Mononuclear cell (primary cell): ENCODE results near the gene CTPS1. TPM values are rescaled to one million over a fixed set of nuclear protein-coding genes. Genes with fewer than 3 reads are reported as not detected.

Experiments
- H3K27me3 ChIP-seq: 2 replicates; pipeline ENCODE4 v1.6.0; 2011; ENCODE audit warnings: low read length, control low read depth; ENCODE audit not compliant: insufficient read depth
- H3K4me1 ChIP-seq: 2 replicates; pipeline ENCODE4 v1.5.1; 2011; ENCODE audit warnings: mild to moderate bottlenecking, low read length, control low read depth; ENCODE audit not compliant: insufficient read depth
- H3K4me3 ChIP-seq: 2 replicates; pipeline ENCODE4 v1.5.1; 2011; ENCODE audit warnings: mild to moderate bottlenecking, low read length, moderate library complexity
- H3K9me3 ChIP-seq: 2 replicates; pipeline ENCODE4 v1.5.1; 2011; ENCODE audit warnings: low read depth, mild to moderate bottlenecking, control low read depth, low read length
- total RNA-seq: library from RNA; depleted of rRNA; stranded (reverse); fragments of >200 nt; gene quantifications from one replicate; pipeline ENCODE4 v1.2.3, GENCODE V29; 2012

Gene CTPS1
- total RNA-seq, 1 donor = 26.1 TPM

DNA sequence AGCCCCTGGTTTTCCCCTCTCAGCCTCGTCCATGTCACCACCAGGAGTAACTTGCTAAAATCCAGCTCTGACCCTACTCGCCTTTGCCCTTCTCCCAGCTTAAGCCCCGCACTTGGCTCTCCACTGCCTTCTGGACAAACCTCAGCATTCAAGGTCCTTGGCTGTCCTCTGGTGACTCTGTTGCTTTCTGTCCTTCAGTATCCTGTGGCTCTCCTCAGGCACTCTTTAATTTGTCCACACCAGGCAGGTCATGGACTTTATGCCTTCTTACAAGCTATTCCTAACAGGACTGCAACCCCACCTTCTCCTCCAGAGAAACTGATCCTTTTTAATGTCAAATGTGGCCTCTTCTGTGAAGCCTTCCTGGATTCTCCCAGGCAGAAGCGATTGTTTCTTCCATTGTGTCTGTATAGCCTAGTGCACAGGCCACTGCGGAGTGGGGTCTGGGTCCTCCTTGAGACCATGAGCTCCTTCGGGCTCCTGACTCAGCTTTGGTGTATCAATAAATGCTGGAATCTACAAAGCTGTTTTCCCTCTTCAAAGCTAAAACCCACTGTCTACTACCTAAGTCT lies 26.7 kb upstream of the CTPS1 start:
- H3K9me3 ChIP-seq = no peaks in the 10 kb centered on the region
- H3K27me3 ChIP-seq = peaks cover 4% of the 10 kb centered on the region
- H3K4me3 ChIP-seq = no peak overlapping the region
- peaks cover 10% of the 10 kb centered on the region for H3K4me1 ChIP-seq

DNA sequence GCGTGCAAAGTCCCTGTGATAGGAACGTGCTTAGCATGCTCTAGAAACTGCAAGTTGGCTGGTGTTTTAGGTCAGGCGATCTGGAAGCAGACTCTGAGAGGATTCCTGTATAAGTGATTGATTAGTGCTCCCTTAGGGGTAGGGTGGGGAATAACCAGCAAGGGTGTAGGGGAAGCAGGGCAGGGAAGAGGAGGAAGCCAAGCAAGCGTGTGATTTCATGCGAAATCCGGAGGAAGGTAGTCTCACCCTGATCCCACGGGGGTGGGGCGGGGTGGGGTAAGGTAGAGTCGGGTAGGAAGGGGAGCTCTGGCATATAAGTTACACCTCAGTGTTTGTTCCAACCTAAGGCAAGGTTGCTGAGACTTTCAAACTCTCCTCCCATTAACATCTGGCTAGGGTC lies 24.9 kb upstream of the CTPS1 start:
- Histone ChIP-seq H3K27me3 (peaks cover 4% of the 10 kb centered on the region), H3K4me1 (peaks cover 4% of the 10 kb centered on the region), H3K4me3 (no peak overlapping the region), H3K9me3 (no peaks in the 10 kb centered on the region)

DNA sequence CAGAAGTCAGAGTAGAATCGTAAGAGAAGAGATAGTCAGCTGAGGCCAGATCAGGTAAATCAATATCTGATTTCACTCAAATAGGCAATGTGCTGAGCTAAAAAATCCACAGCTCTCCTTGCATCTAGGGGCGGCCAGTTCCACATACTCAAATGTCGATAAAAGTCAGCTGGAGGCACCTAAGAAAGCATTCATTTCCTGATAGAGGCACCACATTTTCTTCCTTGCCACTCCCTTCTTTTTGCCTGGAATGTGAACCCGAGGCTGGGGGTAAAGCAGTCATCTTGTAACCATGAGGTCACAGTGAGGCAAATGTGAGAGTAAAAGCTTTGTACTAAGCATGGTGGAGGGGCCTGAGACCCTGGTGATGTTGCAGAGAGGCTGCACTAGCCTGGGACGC lies 24.2 kb upstream of the CTPS1 start:
- H3K27me3 ChIP-seq = peaks cover 4% of the 10 kb centered on the region
- no peak overlapping the region for H3K4me3 ChIP-seq
- H3K4me1 ChIP-seq = peaks cover 4% of the 10 kb centered on the region
- H3K9me3 ChIP-seq = no peaks in the 10 kb centered on the region

DNA sequence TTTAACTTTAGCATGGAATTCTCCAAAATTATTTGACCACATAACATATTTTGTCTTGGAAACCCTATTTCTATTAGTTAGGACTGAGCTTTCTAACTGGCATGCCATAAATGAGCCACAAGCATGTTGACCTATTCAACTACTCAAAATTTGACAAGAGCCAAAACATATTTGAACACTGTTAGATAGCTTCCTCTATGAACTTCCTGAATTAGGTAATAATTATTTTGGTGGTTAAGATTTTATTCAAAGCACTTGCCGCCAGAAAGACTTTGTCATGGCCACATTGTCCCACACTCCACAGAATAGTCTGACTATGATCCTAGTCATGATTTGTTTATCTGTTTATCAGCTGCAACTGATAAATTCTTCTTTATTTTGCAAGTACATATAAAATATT lies 23.1 kb upstream of the CTPS1 start:
- H3K4me1 ChIP-seq = peaks cover 4% of the 10 kb centered on the region
- no peak overlapping the region for H3K4me3 ChIP-seq
- no peaks in the 10 kb centered on the region for H3K9me3 ChIP-seq
- peaks cover 4% of the 10 kb centered on the region for H3K27me3 ChIP-seq

DNA sequence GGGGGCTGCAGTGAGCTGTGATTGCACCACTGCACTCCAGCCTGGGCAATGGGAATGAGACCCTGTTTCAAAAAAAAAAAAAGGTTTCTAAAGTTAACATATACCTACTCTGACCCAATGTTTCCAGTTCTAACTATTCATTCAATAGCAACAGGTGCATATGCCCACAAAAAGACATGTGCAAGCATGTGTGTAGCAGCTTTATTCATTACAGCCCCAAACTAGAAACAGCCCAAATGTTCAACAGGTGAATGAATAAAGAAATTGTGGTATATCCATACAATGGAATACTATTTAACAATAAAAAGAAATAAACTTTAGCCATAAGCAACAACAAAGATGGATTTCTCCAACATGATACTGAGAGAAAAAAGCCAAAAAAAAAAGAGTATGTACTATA lies 21.3 kb upstream of the CTPS1 start:
- Histone ChIP-seq H3K4me1 (no peaks in the 10 kb centered on the region), H3K27me3 (peaks cover 4% of the 10 kb centered on the region), H3K4me3 (no peak overlapping the region), H3K9me3 (no peaks in the 10 kb centered on the region)

DNA sequence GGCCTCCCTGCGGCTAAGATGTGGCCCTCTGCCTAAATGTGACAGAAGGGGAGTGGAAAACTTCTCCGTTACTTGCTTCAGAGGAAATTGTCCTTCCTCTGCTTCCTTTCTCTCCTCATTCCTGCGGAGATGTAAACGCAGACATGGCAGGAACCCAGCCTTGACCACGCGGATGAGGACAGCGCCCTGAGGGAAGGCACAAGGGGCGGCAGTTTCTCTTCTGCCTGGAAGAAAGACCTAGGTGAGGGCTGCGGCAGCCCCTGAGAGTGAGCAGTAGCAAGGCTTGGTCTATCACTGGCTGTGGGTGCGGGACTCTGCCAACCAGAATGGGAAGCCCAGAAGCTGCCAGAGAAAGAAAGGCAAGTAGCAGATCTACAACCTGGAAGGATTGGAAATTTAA lies 14.0 kb upstream of the CTPS1 start:
- no peak overlapping the region for H3K4me3 ChIP-seq
- H3K4me1 ChIP-seq = no peaks in the 10 kb centered on the region
- H3K9me3 ChIP-seq = no peaks in the 10 kb centered on the region
- H3K27me3 ChIP-seq = no peaks in the 10 kb centered on the region

DNA sequence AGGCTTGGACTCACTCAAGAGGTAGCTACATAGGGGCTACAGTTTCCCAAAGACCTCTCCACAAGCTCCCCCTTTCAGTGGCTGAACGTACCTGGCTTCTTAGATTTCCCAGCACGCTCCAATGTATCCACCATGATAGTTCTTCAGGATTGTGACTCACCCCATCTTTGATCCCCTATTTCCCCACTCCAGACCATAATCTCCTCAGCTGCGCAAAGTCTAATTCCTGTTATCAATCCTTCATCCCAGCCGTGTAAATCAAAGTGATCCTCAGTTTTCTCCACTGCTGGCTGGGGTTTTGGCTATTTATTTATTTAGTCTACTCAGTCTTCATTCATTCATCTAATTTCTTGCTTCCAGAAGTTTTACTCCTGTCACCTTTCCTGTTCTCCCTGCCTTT lies 13.1 kb upstream of the CTPS1 start:
- no peaks in the 10 kb centered on the region for H3K27me3 ChIP-seq
- H3K4me3 ChIP-seq = no peak overlapping the region
- H3K9me3 ChIP-seq = no peaks in the 10 kb centered on the region
- no peaks in the 10 kb centered on the region for H3K4me1 ChIP-seq

DNA sequence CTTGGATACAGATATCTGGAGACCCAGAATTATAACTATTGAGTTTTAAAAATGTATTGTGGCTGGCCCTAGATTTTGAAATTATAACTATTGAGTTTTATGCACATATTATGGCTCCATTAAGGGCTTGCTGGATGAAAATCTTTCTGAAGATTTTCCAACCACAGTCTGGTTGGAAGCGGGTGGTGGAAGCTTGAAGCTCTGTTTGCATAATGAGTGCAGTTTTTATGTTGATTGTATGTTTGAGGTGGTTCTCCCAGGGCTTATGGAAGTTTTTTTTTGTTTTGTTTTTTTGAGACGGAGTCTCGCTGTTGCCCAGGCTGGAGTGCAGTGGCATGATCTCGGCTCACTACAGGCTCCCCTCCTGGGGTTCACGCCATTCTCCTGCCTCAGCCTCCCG lies 10.1 kb upstream of the CTPS1 start:
- Histone ChIP-seq H3K4me3 (no peak overlapping the region), H3K4me1 (peaks cover 6% of the 10 kb centered on the region), H3K27me3 (no peaks in the 10 kb centered on the region), H3K9me3 (no peaks in the 10 kb centered on the region)

DNA sequence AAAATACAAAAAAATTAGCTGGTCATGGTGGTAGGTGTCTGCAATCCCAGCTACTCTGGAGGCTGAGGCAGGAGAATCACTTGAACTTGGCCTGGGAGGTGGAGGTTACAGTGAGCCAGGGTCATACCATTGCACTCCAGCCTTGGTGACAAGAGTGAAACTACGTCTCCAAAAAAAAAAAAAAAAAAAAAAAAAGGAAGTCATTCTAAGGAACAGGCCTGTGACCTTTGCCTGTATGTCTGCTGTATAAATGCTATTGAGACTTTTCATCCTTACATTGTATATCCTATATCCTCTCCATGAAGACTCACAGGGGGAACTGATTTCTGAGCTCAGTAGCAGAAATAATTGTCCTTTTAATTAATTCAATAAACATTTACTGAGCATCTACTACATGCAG lies 7.5 kb upstream of the CTPS1 start:
- Histone ChIP-seq H3K4me3 (no peak overlapping the region), H3K4me1 (peaks cover 6% of the 10 kb centered on the region), H3K27me3 (no peaks in the 10 kb centered on the region), H3K9me3 (no peaks in the 10 kb centered on the region)

DNA sequence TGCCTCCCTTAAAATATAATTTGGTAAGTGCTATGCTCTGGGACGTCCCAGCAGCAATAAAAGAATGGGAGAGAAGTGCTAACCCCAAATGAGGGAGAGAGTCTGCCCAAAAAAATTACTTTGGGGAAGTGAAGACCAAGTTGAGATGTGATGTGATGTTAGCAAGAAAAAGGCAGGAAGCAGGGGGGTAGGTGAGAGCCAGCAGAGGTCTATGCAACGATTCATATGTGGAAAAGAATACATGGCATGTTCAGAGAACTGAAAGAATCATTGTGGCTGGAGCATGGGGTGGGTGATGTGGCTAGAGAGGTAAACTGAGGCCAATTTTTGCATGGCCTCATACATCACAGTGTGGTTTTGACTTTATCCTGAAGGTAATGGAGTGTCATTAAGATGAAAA lies 5.6 kb upstream of the CTPS1 start:
- Histone ChIP-seq H3K4me3 (no peak overlapping the region), H3K4me1 (peaks cover 8% of the 10 kb centered on the region), H3K9me3 (no peaks in the 10 kb centered on the region), H3K27me3 (no peaks in the 10 kb centered on the region)

DNA sequence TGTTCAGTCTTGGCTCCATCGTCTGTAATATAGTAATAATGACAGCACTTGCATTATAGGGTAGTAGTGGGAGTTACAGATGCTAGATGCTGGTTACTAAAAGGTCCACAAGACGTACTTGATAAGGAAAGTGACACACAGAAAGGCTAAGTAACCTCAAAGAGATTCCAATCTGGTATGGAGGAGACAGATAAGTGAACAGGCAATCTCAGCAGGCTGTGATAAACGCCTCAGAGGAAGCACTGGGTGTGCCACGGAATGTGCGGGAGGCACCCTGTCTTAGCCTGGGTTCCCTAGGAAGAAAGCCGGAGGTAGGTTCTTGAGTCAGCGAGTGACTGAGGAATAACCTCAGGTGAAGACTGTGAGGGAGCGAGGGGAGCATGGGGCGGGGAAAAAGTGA lies 4.6 kb upstream of the CTPS1 start:
- Histone ChIP-seq H3K9me3 (no peaks in the 10 kb centered on the region), H3K4me1 (peaks cover 13% of the 10 kb centered on the region), H3K4me3 (no peak overlapping the region), H3K27me3 (no peaks in the 10 kb centered on the region)

DNA sequence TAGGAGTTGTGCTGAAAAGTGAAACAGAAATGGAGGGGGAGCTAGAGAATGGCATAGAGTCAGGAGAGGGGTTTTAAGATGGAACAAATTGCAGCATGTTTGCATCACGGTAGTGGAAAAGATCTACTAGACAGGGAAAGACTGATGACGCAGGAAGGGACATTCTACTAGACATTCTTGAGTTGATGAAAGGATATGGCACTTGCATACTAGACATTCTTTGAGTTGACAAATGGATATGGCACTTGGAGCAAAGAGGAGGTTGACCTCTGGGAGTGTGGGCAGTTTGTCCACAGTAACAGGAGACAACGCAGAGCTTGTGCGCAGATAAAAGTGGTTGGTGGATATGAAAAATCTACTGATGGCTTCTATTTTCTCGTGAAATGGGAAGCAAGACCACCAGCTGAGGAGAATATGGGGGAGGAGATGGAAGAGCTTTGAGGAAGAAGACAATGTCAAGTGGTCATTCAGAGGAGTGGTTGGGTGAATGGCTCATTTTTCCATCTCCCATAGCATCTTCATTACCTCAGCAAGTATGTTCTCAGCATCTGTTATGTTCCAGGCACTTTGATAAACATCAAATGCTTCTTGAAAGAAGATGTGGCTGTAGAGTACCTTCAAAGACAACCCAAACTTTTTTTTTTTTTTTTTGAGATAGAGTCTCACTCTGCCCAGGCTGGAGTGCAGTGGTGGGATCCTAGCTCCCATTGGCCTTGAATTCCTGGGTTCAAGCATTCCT lies 2.4 kb upstream of the CTPS1 start:
- Histone ChIP-seq H3K9me3 (no peaks in the 10 kb centered on the region), H3K4me3 (no peak overlapping the region), H3K27me3 (no peaks in the 10 kb centered on the region), H3K4me1 (peaks cover 28% of the 10 kb centered on the region)

DNA sequence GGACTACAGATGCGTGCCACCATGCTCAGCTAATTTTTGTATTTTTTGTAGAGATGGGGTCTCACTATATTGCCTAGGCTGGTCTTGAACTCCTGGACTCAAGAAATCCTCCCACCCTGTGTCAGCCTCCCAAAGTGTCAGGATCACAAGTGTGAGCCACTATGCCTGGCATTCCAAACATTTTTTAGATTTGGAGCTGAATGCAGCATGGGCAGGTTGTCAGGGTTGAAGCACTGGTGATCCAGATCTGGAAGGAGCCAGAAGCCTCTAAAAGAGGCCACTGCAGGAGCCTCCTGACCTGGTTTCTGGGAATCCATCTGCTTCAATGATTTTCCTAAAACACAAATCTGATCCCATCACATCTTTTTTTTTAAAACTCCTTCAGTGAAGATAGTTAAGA lies 1.8 kb upstream of the CTPS1 start:
- H3K4me1 ChIP-seq = peaks cover 24% of the 10 kb centered on the region
- no peaks in the 10 kb centered on the region for H3K9me3 ChIP-seq
- H3K4me3 ChIP-seq = no peak overlapping the region
- no peaks in the 10 kb centered on the region for H3K27me3 ChIP-seq

DNA sequence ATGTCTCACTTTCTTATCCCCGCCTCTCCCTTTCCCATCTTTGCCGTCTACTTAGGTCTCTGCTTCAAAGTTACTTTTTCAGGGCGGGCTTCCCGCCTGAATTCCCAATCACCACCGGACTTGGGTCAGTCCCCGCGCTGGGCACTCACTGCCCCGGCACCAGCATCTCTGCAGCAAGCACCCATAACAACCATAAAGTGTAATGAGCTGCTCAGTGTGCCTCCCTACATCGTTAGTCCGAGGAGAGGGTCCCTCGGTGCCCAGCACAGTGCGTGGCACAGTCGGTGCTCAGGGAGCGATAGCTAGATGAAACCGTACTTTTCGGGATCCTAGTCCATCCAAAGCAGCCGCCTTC lies 633 bp upstream of the CTPS1 start:
- Histone ChIP-seq H3K4me3 (peak overlapping the region; percentile 64), H3K27me3 (no peaks in the 10 kb centered on the region), H3K4me1 (peaks cover 24% of the 10 kb centered on the region), H3K9me3 (no peaks in the 10 kb centered on the region)

DNA sequence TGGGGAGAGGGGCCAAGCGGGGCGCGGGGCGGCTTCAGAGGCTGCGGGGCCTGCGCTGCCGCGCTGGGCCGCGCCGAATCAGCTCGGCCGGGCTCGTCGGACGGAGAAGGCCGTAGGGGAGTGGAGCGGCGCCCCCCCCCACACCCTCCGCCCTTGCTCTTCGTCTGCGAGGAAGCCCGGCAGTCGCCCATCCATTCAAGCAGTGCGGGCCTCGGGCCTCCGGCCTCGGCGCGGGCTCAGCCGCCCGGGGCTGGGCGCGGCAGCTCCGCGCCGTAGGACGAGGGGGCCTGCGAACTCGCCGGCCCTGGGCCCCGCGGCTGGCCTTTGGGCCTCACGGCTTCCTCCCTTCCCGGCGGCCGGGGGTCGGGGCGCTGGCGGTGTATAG lies 564 bp downstream of the CTPS1 start:
- H3K9me3 ChIP-seq = no peaks in the 10 kb centered on the region
- peak overlapping the region; percentile 64 for H3K4me3 ChIP-seq
- H3K27me3 ChIP-seq = no peaks in the 10 kb centered on the region
- peaks cover 24% of the 10 kb centered on the region for H3K4me1 ChIP-seq

DNA sequence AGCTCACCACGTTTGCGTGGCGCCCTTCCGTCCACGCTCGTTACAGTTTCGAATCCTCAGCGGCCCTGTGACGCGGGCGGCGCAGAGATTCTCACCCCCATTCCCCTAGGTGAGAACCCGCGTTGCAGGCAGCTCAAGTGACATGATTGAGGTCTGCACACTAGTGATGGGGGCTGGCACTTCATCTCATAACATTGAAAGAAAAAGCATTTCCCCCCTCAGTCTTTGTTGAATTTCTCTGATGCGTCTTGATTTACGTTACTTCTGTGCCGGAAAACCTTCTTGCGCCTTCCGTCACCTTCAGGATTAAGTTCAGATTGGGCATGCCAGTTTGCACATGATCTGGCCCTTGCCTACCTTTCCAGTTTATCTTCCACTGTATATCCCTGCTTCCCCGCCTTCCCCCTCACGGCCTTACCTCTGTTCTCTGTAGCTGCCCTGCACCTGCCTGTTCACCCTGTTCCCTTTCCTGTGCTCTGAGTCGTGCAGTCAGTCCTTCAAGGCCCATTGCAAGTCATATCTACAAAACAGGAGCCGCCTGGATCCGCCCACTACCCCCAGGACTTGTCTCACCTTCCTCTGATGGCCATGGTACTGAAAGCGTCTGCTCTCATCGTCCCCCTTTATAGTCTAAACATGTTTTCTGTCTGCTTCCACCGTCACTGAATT lies 1.1 kb downstream of the CTPS1 start:
- peak overlapping the region; percentile 64 for H3K4me3 ChIP-seq
- no peaks in the 10 kb centered on the region for H3K27me3 ChIP-seq
- H3K4me1 ChIP-seq = peaks cover 24% of the 10 kb centered on the region
- H3K9me3 ChIP-seq = no peaks in the 10 kb centered on the region
